GM12891 (cell line): ENCODE measurements around the gene CPHXL2.

Experiments used
- PAX5 ChIP-seq: IDR thresholded peaks from 2 replicates; pipeline ENCODE4 v1.6.1; 2011; ENCODE audit warnings: low read length, moderate library complexity, mild to moderate bottlenecking; ENCODE audit not compliant: insufficient read depth, severe bottlenecking
- POLR2A ChIP-seq: IDR thresholded peaks from 2 replicates; pipeline ENCODE4 v1.6.1; 2011; ENCODE audit warnings: low read depth, low read length, control low read depth
- POLR2AphosphoS5 ChIP-seq: IDR thresholded peaks from 2 replicates; pipeline ENCODE4 v1.6.1; 2011; ENCODE audit warnings: low read depth, low read length, control low read depth
- POU2F2 ChIP-seq: IDR thresholded peaks from 2 replicates; pipeline ENCODE4 v1.6.1; 2011; ENCODE audit warnings: low read depth, mild to moderate bottlenecking, control low read depth, low read length, moderate library complexity
- SPI1 ChIP-seq: IDR thresholded peaks from 2 replicates; pipeline ENCODE4 v1.6.1; 2011; ENCODE audit warnings: low read depth, low read length, control low read depth
- TAF1 ChIP-seq: IDR thresholded peaks from 2 replicates; pipeline ENCODE4 v1.6.1; 2011; ENCODE audit warnings: low read depth, low read length, control low read depth

DNA sequence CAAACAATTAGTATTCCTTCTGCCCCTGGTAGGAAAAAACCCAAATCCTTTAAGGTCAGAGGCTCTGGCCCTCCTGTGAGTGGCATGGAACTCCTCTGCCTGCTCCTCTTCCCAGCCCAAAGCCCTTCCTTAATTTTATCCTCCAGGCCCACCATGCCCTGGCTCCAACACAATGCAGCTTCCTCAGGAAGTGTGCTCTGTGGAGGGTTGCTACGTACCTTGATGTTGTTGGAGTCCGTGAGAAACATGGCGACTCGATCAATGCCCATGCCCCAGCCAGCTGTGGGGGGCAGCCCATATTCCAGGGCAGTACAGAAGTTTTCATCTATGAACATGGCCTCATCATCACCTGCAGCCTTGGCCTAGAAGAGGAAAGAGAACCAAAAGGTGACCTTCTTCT lies 48.5 kb downstream of the CPHXL2 start:
- no peak for TF ChIP-seq POLR2A
- TF ChIP-seq PAX5: no peak
- TF ChIP-seq POLR2AphosphoS5: no peak; the same call in 1 of the 2 replicates
- TF ChIP-seq SPI1: no peak
- no peak for TF ChIP-seq TAF1
- TF ChIP-seq POU2F2: no peak
